ENCODE results near the gene ANOS1. TPM values are rescaled to one million over a fixed set of nuclear protein-coding genes. Genes with fewer than 3 reads are reported as not detected.

Gene ANOS1
- total RNA-seq, 2 donors from 2014 or later: 23.6 to 31.9 TPM

DNA sequence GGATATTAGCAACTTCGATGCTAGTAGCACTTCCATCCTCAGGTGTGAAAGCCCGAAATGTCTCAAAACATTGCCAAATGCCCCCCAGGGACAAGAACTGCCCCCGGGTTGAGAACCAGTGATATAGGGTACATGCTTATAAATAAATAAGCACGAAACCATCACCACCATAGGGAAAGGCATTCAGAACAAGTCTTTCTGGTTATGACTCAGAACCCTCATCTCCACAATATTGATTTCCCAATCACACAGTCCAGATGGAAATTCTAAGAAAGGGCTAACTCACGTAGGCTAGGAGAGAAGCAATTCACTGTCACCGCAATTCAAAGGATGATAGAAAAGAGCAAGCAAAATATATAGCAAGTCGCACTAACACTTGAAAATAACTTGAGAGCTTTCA is 84.8 kb downstream of the ANOS1 start:
- no peaks in the 10 kb centered on the region for H3K27me3 ChIP-seq (replicated peaks; ENCODE audit: insufficient read depth)

DNA sequence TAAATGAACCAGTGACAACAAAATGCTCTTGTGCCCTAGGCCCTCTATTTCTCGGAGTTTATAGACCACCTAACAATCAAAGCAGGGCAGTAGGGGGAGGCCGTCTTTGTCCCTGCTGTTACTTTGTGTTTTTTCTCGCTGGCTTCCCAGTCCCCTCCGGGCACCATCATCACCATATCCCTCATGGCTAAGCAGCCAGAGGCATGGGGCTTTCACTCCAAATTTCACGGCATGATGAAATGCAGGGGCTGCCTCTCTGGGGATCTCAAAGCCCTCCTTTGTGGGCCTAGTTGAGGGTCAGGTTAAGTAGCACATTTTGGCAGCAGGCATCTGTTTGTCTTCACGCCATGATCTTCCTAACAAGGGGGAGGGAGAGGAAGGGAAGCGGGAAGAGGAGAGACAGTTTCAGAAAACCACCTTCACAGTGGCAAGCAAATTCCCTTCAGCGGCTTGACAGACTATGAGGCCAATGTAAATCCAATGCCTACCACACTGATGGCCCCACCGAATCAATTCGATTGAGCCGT is 91.9 kb downstream of the ANOS1 start:
- intact Hi-C loops (cut with DNase I): no loop called here
- 75% methylated on average over 10 of the region's 11 CpGs for WGBS

More for the DNA sequence above, 84.8 kb downstream of the ANOS1 start:
- H3K27ac ChIP-seq: no peak overlapping the region
- WGBS: 87% methylated on average over 7 of the region's 7 CpGs
- intact Hi-C loops (cut with DNase I): no loop called here
- no peaks in the 10 kb centered on the region for H3K4me1 ChIP-seq (replicated peaks)
- H3K36me3 ChIP-seq: no peaks in the 10 kb centered on the region
- TF ChIP-seq POLR2A (IDR thresholded peaks at IDR 0.05): no peak
- TF ChIP-seq, protein P1, sequence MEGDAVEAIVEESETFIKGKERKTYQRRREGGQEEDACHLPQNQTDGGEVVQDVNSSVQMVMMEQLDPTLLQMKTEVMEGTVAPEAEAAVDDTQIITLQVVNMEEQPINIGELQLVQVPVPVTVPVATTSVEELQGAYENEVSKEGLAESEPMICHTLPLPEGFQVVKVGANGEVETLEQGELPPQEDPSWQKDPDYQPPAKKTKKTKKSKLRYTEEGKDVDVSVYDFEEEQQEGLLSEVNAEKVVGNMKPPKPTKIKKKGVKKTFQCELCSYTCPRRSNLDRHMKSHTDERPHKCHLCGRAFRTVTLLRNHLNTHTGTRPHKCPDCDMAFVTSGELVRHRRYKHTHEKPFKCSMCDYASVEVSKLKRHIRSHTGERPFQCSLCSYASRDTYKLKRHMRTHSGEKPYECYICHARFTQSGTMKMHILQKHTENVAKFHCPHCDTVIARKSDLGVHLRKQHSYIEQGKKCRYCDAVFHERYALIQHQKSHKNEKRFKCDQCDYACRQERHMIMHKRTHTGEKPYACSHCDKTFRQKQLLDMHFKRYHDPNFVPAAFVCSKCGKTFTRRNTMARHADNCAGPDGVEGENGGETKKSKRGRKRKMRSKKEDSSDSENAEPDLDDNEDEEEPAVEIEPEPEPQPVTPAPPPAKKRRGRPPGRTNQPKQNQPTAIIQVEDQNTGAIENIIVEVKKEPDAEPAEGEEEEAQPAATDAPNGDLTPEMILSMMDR (IDR thresholded peaks at IDR 0.05): no peak
- TF ChIP-seq POLR2AphosphoS5 (IDR thresholded peaks at IDR 0.05): no peak
- no peaks in the 10 kb centered on the region for H3K9me3 ChIP-seq
- no peak overlapping the region for H3K4me3 ChIP-seq
- DNase-seq (ENCODE audit: low spot score): no peak

DNA sequence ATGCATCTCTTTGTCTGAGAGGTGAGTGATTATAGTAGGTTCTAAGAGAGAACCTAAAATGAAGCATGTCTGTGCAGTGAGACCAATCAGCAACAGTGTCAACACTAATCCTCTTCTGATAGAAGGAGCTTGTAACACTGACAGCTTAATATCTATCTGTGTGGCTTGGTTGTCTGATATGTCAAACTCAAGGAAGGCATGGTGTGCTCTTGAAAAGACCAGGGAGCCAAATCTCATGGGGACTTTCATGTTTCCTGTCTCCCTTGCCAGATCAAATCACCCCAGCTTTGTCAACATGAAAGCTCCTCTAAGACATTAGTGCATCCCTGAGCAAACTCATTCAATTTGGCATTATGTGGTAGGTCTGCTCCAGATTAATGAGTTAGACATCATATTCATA is 95.4 kb downstream of the ANOS1 start:
- no peaks in the 10 kb centered on the region for H3K36me3 ChIP-seq
- H3K4me1 ChIP-seq (replicated peaks): no peaks in the 10 kb centered on the region
- no peaks in the 10 kb centered on the region for H3K27me3 ChIP-seq (replicated peaks; ENCODE audit: insufficient read depth)
- no peak overlapping the region for H3K4me3 ChIP-seq
- H3K27ac ChIP-seq: no peak overlapping the region
- no peaks in the 10 kb centered on the region for H3K9me3 ChIP-seq
- TF ChIP-seq, protein P1 (IDR thresholded peaks at IDR 0.05): no peak
- TF ChIP-seq POLR2AphosphoS5 (IDR thresholded peaks at IDR 0.05) (no peak), POLR2A (IDR thresholded peaks at IDR 0.05) (no peak)
- intact Hi-C loops (cut with DNase I): no loop called here
- DNase-seq (ENCODE audit: low spot score): no peak

More for the DNA sequence above, 91.9 kb downstream of the ANOS1 start:
- no peaks in the 10 kb centered on the region for H3K36me3 ChIP-seq
- DNase-seq (ENCODE audit: low spot score): no peak
- no peak overlapping the region for H3K4me3 ChIP-seq
- H3K27ac ChIP-seq: no peak overlapping the region
- no peaks in the 10 kb centered on the region for H3K4me1 ChIP-seq (replicated peaks)
- no peaks in the 10 kb centered on the region for H3K27me3 ChIP-seq (replicated peaks; ENCODE audit: insufficient read depth)
- TF ChIP-seq, protein P1 (IDR thresholded peaks at IDR 0.05): no peak
- TF ChIP-seq POLR2AphosphoS5 (IDR thresholded peaks at IDR 0.05) (no peak), POLR2A (IDR thresholded peaks at IDR 0.05) (no peak)
- no peaks in the 10 kb centered on the region for H3K9me3 ChIP-seq

DNA sequence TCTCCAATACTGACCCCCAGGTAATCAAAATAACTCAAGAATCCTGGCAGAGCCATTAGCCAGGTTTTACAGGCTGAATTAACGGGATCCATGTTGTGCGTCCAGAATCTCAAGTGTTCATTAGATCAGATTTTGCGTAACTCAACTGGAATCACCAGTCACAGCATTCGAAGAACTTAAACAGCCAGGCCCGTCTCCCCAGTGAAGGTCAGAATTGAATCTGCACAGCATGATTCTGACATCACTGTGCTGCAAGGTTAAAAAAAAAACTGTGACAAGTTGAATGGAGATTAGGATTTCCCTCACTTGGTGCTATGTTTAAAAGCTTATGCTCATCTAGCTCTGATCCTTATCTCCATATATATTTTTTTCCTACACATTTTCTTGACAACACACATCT is 96.1 kb downstream of the ANOS1 start:
- no peaks in the 10 kb centered on the region for H3K4me1 ChIP-seq (replicated peaks)
- TF ChIP-seq POLR2AphosphoS5 (IDR thresholded peaks at IDR 0.05) (no peak), POLR2A (IDR thresholded peaks at IDR 0.05) (no peak)
- TF ChIP-seq, protein P1 (IDR thresholded peaks at IDR 0.05): no peak
- DNase-seq (ENCODE audit: low spot score): no peak
- H3K9me3 ChIP-seq: no peaks in the 10 kb centered on the region
- H3K27me3 ChIP-seq (replicated peaks; ENCODE audit: insufficient read depth): no peaks in the 10 kb centered on the region
- intact Hi-C loops (cut with DNase I): no loop called here
- 72% methylated on average over 5 of the region's 5 CpGs for WGBS
- no peak overlapping the region for H3K4me3 ChIP-seq
- H3K36me3 ChIP-seq: no peaks in the 10 kb centered on the region
- H3K27ac ChIP-seq: no peak overlapping the region

DNA sequence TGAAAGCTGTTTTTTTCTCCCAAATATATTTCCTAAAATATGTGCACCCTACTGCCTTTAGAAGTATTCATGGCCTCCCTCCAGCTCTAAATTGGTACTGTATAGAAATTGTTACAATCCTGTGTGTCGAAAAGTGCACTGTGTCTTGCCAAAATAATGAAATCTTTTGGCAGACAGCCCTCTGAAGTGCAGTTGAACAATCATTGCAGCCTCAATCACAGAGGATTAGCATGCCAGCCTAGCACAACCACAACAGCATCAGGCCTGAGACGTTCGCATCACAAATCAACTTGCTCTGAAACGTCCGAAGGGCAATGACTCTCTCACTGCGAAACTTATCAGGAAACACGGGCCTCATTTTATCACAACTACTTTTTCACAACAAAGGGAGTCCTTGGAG is 99.0 kb downstream of the ANOS1 start:
- intact Hi-C loops (cut with DNase I): no loop called here
- no peaks in the 10 kb centered on the region for H3K36me3 ChIP-seq
- no peak overlapping the region for H3K27ac ChIP-seq
- H3K4me3 ChIP-seq: no peak overlapping the region
- 9% methylated on average over 7 of the region's 7 CpGs for WGBS
- TF ChIP-seq, protein P1 (IDR thresholded peaks at IDR 0.05): no peak
- TF ChIP-seq POLR2AphosphoS5 (IDR thresholded peaks at IDR 0.05) (no peak), POLR2A (IDR thresholded peaks at IDR 0.05) (no peak)
- H3K9me3 ChIP-seq: no peaks in the 10 kb centered on the region
- DNase-seq (ENCODE audit: low spot score): peak; percentile 19
- no peaks in the 10 kb centered on the region for H3K4me1 ChIP-seq (replicated peaks)
- no peaks in the 10 kb centered on the region for H3K27me3 ChIP-seq (replicated peaks; ENCODE audit: insufficient read depth)
